ENCODE data around the gene CBX6.
"Not testable (repeated sequence)": the region's sequence is repeated elsewhere in the genome, so short reads cannot be mapped to it uniquely, and the experiment has no call there.

CBX6 gene

GRCh38 chr22:38860283-38861169 is 11.5 kb downstream of the CBX6 start:
- DNase-seq, result no peak

GRCh38 chr22:38859581-38860282 is 12.3 kb downstream of the CBX6 start:
- no peak for DNase-seq

DNA sequence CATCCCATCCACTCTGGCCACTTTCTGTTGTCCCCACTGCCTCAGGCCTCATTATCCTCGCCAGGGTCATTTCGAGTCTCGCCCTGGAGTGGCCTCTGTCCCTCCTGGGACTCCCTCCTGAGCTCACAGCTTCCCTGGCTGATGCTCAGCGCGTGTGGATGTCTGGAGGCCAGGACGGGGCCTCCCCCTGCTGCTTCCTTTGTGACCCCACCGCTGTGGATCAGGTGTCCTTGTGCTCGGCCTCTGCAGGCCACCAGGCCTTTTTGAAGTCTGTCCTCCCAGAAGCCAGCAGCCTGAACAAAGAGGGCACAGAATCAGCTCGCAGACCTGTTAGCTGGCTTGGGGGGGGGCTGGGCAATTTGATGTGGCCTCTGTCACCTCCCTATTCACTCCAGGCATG is 13.5 kb downstream of the CBX6 start:
- DNase-seq, result no peak

DNA sequence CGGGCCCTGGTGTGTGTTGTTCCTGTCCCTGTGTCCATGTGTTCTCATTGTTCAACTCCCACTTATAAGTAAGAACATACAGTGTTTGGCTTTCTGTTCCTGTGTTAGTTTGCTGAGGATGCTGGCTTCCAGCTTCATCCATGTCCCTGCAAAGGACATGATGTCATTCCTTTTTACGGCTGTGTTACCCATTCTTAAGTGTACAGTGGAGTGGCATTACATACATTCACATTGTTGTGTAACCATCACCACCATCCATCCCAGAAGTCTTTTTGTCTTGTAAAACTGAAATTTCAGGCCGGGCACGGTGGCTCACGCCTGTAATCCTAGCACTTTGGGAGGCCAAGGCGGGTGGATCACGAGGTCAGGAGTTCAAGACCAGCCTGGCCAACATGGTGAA is 17.5 kb downstream of the CBX6 start:
- DNase-seq, result not testable (repeated sequence)

DNA sequence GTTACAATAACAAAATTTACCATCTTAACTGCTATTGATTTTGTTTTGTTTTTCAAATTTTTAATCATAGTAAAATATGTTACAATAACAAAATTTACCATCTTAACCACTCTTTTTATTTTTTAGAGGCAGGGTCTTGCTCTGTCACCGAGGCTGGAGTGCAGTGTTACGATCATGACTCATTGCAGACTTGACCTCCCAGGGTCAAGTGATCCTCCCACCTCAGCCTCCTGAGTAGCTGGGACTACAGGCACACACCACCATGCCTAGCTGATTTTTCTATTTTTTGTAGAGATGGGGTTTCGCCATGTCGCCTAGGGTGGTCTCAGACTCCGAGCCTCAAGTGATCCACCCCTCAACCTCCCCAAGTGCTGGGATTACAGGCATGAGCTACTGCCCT is 18.1 kb downstream of the CBX6 start:
- DNase-seq, result not testable (repeated sequence)

GRCh38 chr22:38853196-38853651 is 18.8 kb downstream of the CBX6 start:
- DNase-seq, result no peak

DNA sequence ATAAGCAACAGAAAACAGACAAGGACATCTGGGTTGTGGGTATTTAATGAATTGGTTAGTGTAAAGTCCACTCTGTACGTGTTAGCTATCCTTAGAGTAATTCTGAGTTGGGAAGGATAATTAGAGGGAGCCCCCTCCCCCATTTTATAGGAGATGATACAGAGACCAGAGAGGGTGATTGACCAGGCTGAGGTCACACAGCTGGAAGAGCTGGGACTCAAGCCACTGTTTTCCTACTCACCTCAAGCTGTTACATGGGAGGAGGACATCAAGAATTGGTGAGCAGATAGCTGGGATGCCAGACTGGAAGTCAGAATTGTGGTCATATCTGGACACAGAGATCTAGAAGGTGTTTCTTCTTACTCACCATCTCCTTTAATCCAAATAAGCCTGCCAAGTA is 19.5 kb downstream of the CBX6 start:
- no peak for DNase-seq

DNA sequence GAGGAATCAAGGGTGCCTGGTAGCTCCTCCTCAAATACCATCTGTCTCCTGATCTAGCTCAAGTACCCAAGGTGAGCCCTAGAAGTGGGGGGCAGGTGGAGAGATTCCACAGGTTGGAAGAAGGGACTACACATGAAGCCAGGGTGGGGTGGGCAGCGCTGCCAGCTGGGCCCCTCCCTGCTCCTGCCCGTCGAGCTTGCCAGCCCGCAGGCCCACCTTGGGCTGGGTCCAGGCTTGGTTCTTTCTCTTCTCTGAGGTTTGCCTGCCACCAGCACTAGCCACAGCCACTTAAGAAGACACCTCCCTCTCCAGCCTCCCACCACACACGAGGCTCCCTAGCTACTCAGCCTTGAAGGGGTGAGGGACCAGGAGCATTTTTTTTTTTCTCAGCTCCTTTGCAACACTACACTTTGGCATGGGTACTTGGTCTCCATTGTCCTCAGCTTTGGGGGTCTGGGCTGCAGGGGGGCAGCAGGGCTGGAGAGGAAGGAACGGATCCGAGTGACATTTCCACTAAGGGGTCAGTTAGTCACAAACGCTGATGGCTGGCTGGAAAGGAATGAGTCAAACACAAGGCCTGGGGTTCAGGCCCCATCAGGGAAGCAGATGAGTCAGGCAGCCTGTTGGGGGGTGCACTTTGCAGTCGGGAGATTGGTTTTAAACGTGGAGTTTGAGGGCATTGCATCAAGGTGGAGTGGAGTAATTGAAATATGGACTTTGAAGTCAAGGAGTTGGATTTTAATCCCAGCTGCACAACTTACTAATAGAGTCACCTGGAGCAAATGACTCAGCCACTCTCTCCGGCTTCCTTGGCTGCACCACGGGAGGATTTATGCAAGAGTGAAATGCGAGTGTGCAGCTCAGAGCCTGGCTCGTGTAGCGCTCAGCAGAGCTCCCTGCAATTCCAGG is 20.8 kb downstream of the CBX6 start:
- DNase-seq, result no peak

- DNase-seq, result no peak
Observed at GRCh38 chr22:38850399-38850798, 21.6 kb downstream of the CBX6 start.

- no peak for DNase-seq
Observed at GRCh38 chr22:38849811-38850210, 22.2 kb downstream of the CBX6 start.

- no peak for DNase-seq
Observed at GRCh38 chr22:38846412-38846811, 25.6 kb downstream of the CBX6 start.

DNA sequence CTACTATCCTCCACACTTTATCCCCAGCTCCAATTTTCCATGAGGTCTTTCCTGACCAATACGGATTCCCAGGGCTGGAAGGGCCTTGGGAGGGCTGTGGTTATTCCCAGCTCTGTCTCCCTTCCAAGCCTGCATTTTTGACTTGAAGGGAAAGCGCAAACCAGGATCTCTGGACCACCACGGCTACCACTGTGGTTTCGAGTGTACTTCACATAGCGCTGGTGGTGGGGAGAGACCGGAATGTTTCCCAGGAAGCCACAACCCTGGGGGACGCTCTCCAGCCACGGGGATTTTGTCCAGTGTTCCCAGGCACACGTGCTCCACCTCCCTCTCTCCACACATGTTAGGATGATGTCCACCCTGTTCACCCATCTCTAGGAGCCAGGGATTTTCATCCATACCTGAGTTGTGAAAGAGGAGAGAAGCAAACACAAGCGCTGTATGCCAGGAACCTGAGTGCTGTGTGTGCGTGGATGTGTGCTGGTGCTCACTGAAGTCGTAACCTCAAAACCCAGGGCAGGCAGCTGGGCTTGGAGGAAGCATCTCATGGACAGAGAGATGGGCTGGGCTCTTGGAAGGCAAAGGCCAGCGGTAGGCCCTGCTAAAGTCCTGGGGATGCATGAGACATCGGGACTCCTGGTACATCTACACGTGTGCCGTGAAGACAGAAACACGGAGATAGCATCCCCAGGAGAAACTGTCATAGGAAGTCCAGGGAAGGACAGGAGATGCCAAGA is 26.8 kb downstream of the CBX6 start:
- no peak for DNase-seq

DNA sequence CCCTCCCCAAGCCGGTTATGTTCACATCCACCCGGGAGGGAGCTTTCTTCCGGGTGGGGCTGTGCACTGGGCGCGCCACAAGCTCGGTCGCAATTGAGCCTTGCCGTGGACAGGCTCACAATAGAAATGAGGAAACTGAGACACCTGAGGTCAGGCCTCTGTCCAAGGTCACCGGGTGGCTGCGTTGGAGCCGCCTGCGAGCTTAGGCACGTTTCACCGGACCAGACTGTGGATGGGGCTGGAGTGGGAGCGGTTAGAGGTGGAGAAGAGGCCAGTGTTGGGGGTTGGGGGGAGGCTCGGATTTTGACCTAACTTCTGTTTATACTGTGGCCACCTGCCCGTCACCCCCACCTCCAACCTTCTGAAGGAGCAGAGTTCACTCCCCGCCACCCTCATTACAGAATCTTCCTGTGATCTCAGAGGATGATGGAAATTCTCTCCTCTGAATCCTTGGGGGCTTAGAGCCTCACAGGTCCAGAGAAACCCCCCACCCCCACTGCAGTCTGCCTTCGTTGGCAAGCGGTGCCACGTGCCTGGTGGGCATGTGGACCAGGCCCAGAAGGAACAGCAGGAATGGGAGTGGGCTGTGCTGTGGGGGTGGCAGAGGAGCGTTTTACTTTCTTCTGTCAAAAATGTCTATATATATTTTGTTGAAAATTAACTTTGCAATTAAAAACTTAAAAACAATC is 27.6 kb downstream of the CBX6 start:
- DNase-seq, result no peak

- DNase-seq, result peak in 1 of 2 experiments; percentile 30
Observed at GRCh38 chr22:38843657-38844314, 28.2 kb downstream of the CBX6 start, which contains the start of gene NPTXR. NPTXR (minus strand) TSS chr22:38844028.

- DNase-seq, result peak in 1 of 2 experiments; percentile 45
Observed at GRCh38 chr22:38843201-38843656, 28.8 kb downstream of the CBX6 start.

DNA sequence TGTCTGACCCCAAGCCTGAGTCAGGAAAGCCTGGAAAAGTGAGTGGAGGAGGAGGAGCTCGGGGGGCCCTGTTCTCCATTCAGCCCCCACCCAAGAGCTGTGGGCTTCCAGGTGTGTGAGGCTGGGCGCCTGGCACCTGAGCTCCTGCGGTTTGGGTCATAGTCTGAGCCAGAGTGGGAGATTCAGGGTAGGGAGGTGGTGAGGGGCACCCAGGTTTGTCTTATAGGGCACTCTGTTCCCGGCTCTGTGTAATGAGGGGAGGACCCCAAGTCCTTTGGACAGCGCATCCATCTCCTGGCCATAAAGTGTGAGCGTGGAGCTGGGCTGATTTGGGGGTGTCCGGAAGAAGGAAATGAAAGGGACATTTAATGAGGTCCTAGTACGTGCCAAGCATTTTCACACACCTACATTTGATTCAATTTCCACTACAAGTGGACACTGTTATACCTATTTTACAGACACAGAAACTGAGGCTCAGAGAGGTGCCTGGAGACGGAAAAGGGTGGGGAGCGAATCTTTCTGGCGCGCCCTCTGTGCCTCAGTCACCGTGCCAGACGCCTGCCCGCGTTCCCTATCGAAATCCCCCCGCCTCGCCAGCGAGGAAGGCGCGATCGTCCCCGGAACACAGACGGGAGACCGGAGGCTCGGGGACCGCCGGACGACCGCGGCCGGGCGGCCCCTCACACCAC is 29.4 kb downstream of the CBX6 start:
- no peak for DNase-seq

- no peak for DNase-seq
Observed at GRCh38 chr22:38841635-38842034, 30.4 kb downstream of the CBX6 start.

GRCh38 chr22:38841211-38841610 is 30.8 kb downstream of the CBX6 start:
- no peak for DNase-seq

DNA sequence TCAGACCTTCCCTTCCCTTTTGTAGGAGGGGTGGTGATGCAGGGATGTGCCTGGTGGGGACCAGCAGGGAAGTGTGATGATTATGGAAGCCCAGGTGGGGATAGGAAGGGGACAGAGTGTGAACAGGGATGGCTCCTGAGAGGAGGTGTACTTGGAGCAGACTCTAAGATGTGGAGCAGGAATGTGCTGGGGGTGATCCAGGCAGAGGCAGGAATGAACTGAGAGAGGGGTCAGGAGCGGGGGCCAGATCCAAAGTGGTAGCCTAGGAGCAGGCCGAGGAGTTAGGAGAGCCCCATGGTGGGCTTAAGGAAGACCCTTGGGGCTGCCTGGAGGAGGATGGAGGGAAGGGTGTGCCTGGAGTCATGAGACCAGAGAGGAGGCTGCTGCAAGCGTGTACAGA is 31.9 kb downstream of the CBX6 start:
- no peak for DNase-seq

- no peak for DNase-seq
Observed at GRCh38 chr22:38839686-38840085, 32.3 kb downstream of the CBX6 start.
